Measurements from ENCODE around the gene DDX52. TPM values are rescaled to one million over a fixed set of nuclear protein-coding genes. Genes with fewer than 3 reads are reported as not detected.

The DDX52 gene
- total RNA-seq, 1 donor from 2014 or later = 12.9 TPM

DNA sequence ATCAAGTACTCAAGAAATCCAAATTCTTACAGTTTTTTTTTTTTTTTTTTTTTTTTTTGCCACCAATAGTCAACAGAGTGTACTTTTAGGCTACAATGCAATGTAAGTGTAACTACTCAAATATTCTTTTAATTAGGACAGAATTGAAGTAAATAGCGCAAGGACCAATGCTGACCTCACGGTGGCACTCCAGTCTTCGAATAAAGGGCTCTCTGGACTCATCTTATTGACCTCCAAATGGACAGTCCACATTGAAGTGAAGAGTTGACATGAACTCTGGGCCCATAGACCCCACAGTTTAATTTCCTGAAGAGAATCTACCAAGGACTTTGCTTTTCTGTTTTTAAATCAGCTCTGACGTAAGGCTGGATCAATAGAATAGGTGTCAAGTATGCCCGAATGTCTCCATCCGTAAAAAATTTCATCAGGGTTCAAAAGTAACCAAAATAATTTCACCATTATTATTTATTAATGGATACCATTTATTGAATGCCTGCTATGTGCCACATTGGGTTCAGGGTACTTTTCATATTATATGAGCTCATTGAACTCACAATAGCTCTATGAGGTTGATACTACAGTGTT lies 7.3 kb upstream of the DDX52 start:
- intact Hi-C loops (cut with micrococcal nuclease) = no loop called here
- TF ChIP-seq, protein P1, sequence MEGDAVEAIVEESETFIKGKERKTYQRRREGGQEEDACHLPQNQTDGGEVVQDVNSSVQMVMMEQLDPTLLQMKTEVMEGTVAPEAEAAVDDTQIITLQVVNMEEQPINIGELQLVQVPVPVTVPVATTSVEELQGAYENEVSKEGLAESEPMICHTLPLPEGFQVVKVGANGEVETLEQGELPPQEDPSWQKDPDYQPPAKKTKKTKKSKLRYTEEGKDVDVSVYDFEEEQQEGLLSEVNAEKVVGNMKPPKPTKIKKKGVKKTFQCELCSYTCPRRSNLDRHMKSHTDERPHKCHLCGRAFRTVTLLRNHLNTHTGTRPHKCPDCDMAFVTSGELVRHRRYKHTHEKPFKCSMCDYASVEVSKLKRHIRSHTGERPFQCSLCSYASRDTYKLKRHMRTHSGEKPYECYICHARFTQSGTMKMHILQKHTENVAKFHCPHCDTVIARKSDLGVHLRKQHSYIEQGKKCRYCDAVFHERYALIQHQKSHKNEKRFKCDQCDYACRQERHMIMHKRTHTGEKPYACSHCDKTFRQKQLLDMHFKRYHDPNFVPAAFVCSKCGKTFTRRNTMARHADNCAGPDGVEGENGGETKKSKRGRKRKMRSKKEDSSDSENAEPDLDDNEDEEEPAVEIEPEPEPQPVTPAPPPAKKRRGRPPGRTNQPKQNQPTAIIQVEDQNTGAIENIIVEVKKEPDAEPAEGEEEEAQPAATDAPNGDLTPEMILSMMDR (IDR thresholded peaks at IDR 0.05; ENCODE audit: borderline replicate concordance) = peak; percentile 53

DNA sequence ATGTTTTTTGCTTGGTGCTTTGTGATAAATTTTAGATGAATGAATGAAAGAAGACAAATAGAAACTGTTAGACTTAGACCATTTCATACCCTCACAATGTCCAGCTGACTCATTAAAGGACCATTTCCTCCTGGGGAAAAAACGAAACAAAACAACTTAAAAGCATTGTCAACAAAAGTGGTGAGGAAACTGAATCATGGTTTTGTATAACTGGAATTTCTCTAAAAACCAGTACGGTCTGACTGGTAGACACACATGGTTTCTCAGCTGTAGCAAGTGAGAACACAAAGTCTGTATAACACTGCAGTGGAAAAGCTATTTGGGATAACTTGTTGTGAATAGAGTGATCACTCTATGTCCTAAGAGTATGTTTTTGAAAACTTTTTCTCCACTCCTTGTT lies 5.3 kb upstream of the DDX52 start:
- intact Hi-C loops (cut with micrococcal nuclease) = no loop called here
- Histone ChIP-seq H3K27ac (replicated peaks) (peak overlapping the region; percentile 7), H3K36me3 (no peaks in the 10 kb centered on the region), H3K4me1 (peaks cover 9% of the 10 kb centered on the region), H3K4me3 (no peak overlapping the region), H3K9me3 (replicated peaks) (no peaks in the 10 kb centered on the region), H3K27me3 (ENCODE audit: low read depth) (peaks cover 33% of the 10 kb centered on the region)
- DNase-seq = no peak
- TF ChIP-seq, protein P1 (IDR thresholded peaks at IDR 0.05; ENCODE audit: borderline replicate concordance) = no peak

More for the DNA sequence above, 7.3 kb upstream of the DDX52 start:
- H3K4me1 ChIP-seq = no peaks in the 10 kb centered on the region
- H3K4me3 ChIP-seq = no peak overlapping the region
- no peak overlapping the region for H3K27ac ChIP-seq (replicated peaks)
- no peaks in the 10 kb centered on the region for H3K9me3 ChIP-seq (replicated peaks)
- H3K27me3 ChIP-seq (ENCODE audit: low read depth) = peaks cover 40% of the 10 kb centered on the region
- H3K36me3 ChIP-seq = no peaks in the 10 kb centered on the region
- DNase-seq = no peak

DNA sequence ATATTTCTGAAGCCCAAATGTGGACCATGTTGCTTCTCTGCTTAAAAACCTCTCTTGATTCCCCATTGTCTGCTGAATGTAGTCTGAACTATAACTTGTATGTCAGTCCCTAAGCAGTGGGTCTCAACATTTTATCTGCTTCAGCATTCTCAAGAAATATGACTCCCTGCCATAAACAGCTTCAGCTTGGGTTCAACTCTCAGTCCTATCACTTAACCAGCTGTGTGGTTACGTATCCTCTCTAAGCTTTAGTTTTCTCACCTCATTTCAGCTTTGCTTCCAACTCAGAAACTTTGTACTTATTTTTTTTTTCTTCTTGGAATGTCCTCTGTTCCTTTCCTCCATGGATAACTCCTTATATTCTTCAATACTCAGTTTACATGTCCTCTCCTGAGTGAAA lies 4.6 kb upstream of the DDX52 start:
- no peak for DNase-seq
- Histone ChIP-seq H3K4me3 (no peak overlapping the region), H3K27me3 (ENCODE audit: low read depth) (peaks cover 26% of the 10 kb centered on the region), H3K9me3 (replicated peaks) (no peaks in the 10 kb centered on the region), H3K36me3 (no peaks in the 10 kb centered on the region), H3K27ac (replicated peaks) (no peak overlapping the region), H3K4me1 (peaks cover 13% of the 10 kb centered on the region)
- intact Hi-C loops (cut with micrococcal nuclease) = no loop called here
- TF ChIP-seq, protein P1 (IDR thresholded peaks at IDR 0.05; ENCODE audit: borderline replicate concordance) = no peak

DNA sequence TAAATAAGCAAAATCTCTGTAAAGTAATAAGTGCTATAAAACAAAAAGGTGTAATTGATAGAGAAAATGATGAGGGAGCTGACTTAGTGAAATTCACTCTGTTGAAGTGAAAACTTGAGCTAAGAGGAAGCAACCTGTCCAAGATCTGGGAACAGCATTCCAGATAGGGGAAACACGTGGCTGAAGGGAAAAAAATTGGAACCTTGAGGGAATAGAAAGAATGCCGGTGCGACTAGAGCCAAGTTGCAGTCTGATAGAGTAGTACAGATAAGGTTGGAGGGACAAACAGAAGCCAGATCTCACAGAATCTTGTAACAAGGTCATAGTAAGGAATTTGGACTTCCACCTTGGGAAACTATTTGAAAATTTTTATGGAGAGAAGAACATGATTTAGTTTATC lies 623 bp upstream of the DDX52 start:
- intact Hi-C loops (cut with micrococcal nuclease) = no loop called here
- H3K27ac ChIP-seq (replicated peaks) = peak overlapping the region; percentile 89
- TF ChIP-seq, protein P1 (IDR thresholded peaks at IDR 0.05; ENCODE audit: borderline replicate concordance) = no peak

DNA sequence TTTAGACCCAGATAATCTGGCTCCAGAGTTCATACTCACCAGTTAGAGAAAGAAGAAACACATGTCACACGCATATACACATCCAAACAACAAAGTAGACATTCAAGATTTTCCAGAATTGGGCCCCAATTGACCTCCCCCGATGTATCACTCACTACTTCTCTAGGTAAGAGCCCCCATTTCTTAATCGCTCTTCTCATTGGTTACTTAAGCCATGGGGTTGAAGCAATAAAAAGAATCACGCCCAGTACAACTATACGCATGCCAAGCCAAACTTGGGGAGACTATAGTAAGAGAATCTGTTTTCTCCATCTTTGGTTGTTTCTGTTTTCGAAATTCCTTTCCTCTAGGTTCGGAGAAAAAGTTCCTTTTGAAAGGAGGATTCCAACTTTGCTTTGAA lies 565 bp downstream of the DDX52 start:
- Histone ChIP-seq H3K4me3 (peak overlapping the region; percentile 81), H3K36me3 (peaks cover 35% of the 10 kb centered on the region), H3K9me3 (replicated peaks) (no peaks in the 10 kb centered on the region), H3K27me3 (ENCODE audit: low read depth) (peaks cover 5% of the 10 kb centered on the region), H3K4me1 (peaks cover 52% of the 10 kb centered on the region), H3K27ac (replicated peaks) (peak overlapping the region; percentile 89)
- no peak for DNase-seq
- TF ChIP-seq, protein P1 (IDR thresholded peaks at IDR 0.05; ENCODE audit: borderline replicate concordance) = no peak
- intact Hi-C loops (cut with micrococcal nuclease) = no loop called here

More for the DNA sequence above, 623 bp upstream of the DDX52 start:
- H3K4me1 ChIP-seq = peaks cover 52% of the 10 kb centered on the region
- H3K9me3 ChIP-seq (replicated peaks) = no peaks in the 10 kb centered on the region
- H3K4me3 ChIP-seq = peak overlapping the region; percentile 81
- DNase-seq = no peak
- peaks cover 27% of the 10 kb centered on the region for H3K36me3 ChIP-seq
- H3K27me3 ChIP-seq (ENCODE audit: low read depth) = peaks cover 7% of the 10 kb centered on the region

Data from left ventricle myocardium inferior (tissue), 1 donor.